Raji (cell line): Measurements from ENCODE around the gene CELF4.

Experiments used
- POLR2A ChIP-seq: IDR thresholded peaks from 2 replicates; pipeline ENCODE4 v1.6.1; 2011; ENCODE audit warnings: low read depth, low read length, control low read depth; ENCODE audit not compliant: insufficient read depth

Gene CELF4

DNA sequence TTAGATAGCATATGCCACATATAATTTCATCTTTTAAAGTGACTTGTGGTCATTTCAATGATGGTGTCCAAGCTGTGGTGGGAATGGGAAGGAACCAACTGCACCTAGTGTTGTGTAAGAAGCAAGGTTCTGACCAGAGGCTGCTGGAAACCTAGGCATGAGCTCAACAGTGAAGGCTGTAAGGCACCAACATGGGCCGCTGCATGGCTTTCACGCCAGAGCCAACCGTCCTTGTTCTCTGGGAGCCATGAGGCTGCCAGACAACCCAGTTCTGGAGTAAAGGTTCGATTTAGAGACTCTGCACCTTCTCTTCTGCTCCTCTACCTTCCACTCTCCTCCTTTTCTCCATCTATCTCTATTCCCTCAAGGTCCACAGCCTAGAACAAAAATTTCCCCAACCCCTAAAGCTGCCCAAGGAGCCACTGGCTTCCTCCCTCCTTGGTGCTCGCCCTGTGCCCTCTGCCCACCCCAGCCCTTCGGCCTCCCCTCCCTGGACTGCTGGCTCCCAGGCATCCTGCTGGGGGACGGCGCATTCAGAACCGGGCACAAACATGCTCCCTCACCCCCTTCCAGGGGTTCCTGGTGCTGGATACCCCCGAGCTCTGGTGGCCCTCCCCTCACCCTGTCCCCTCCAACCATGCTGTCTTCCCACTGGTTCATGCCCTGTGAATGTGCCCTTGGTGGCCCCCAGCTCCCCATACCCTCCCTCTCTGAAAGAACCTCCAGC, 305.1 kb downstream of the CELF4 start:
- TF ChIP-seq POLR2A = no peak

DNA sequence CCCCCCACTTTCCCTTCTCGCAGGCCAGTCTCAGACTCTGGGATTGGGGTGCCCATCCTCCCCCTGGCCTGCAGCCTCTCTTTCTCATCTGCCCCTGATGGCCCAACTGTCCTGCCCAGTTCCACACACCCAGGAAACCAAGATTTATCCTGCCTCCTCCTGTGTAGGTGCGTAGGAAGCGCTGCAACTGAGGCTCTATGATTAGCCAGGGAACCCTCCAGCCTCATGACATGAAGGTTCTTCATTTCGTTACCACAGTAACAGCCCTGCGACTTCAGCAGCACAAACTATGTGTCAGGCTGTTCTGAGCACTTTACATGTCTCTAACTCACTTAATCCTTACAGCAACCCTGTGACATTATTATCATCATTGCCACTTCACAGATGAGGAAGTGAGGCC, 305.9 kb downstream of the CELF4 start:
- TF ChIP-seq POLR2A = no peak

DNA sequence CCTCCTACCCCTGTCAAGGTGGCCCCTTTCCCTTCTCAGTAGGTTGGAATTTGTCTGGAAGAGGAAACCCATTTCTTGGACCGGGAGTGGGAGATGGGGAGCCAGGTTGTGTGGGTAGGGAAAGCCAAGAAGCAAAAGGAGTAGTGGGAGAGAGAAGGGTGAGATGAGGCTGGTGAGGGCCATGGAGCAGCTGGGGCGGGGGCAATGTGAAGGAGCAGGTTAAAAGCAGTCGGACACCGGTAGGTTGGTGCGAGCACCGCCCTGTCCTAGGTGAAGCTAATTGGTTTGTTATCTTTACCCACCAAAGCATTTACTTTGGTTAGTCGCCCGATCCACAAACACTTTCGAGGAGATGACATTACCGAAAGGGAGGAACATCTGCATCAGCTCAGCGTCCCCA, 306.8 kb downstream of the CELF4 start:
- no peak for TF ChIP-seq POLR2A

DNA sequence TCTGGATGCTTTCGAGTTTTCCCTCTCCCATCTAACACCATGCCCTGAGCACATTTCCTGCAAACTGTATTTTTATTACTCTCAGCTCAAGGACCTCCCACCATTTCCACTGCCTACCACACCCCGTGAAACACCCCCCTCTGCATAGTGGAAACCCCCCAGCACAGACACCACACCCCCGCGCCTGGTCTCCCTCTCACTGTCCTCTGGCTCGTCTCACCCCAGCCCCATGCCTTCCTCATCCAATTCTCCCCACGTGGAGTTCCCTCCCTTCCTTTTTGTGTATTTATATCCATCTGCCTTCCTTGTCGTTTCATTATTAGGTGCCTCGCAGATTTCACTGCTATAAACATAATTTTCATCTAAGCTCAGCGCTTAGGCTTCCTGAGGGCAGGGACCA, 307.5 kb downstream of the CELF4 start:
- TF ChIP-seq POLR2A = no peak

DNA sequence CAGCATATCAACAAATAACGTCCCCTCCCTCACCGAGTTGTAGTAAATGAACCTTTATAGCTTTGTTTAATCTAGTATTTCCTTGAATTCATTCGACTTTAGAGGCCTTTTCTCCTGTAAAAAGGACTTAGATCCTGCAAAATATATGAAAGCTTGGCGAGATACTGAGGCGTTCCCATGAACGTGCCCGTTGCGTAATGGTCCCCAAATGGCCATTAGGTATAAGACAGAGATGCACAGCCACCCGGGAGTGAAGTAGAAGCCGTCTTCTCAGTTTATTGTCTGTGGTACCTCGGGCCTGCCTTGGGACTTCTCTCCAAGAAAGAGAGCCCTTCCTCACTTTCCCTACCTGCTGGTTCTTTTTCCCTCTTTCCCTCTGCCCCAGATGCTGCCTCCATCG, 310.6 kb downstream of the CELF4 start:
- TF ChIP-seq POLR2A = no peak

DNA sequence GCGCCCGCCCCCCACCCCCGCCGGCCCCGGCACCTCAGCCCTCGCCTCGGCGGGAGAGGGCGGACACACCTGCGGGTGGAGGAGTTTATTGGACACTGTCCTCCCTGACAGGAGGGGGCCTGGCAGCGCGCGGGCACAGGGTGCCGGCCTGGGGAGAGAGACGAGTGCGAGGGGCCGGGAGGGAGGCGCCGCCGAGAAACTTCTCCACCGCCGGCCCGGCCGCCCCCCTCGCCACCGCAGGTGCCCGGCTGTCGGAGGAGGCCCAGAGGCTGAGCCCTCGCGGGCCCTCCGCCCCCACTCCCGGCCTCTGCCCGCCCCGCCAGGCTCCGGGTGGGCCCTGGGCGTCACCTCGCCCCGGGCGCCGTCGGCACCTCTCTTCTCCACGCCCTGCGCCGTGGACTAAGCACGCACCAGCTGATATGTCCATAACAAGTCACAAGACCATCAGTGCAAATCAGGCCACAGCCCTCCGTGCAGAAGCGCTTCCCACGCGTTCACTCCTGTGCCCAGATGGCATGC, 311.3 kb downstream of the CELF4 start:
- TF ChIP-seq POLR2A = no peak

DNA sequence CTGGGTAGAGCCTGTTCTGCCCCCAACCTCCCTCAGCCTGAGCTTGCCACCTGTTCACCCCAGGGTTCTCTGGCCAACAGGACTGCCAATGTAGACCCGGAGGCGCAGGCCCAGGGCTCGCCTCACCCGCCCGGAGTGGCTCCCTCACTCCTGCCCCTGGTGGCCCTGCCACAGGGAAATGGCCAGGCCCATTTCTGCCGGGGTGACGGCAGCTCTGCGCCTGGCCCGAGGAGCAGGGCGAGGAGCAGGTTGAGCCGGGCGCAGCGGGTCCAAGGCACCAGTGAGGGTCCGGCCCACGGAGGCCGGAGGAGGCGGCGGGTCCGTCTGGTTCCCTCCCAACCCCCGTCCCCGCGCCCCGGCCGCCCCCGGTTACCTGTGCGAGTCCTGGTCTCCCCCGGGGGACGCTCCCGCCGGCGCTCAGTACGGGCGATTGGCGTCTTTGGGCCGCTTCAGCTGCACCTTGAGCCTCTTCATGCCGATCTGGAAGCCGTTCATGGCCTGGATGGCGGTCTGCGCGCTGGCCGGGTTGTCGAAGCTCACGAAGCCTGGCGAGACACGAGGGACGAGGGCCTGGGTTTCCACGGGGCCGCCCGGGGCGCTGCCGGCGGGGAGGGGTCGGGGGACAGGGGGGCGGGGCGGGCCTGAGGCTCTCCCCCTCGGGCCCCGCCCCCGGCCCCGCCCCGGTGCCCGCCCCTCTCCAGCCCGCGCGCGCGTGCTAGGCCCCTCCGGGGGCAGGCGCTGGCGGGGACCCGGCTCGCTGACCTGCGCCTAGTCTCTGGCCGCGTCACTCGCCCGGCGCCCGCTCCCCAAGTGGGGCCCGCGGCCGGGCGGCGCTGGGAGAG, 312.0 kb downstream of the CELF4 start:
- no peak for TF ChIP-seq POLR2A

DNA sequence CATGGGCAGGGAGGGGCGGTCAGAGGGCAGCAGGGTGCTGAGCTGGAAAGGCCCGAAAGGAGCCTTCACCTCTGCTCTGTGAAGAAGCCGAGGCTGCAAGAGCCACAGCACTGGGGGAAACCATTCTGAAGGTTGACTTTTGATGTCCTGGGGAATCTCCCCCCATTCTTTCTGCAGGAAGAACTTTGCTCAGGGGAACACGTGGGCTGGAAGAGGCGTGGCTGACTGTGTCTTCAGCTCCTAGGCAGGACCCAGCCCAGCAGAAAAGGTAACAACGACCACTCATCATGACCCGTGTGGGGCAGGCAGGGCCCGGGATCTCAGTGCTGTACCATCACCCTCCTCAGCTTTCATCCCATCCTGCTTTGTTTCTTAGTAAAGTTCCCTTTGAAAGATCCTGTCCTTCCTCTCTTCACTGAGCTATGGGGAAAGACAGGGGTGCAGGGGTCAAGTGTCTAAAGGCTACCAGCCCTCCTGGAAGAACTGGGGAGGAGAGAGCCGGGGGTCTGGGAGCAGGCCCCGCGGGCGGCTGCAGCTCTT, 312.7 kb downstream of the CELF4 start:
- TF ChIP-seq POLR2A = no peak

DNA sequence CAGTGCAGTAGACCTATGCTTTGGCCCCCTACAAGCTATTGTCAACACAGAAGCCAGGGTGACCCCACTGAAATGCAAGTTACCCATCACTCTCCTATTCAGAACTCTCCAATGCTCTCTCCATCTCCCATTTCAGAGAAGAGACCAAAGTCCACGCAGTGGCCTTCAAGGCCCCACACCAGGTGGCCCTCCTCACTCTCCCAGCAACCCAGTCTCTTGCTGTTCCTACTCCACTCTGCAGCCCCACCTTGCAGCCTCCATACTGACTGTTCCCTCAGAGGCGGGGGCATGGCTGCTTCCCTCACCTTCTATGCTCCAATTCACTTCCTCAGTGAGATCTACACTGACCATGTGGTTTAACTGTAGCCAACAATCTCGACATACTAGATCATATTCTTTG, 313.3 kb downstream of the CELF4 start:
- no peak for TF ChIP-seq POLR2A

DNA sequence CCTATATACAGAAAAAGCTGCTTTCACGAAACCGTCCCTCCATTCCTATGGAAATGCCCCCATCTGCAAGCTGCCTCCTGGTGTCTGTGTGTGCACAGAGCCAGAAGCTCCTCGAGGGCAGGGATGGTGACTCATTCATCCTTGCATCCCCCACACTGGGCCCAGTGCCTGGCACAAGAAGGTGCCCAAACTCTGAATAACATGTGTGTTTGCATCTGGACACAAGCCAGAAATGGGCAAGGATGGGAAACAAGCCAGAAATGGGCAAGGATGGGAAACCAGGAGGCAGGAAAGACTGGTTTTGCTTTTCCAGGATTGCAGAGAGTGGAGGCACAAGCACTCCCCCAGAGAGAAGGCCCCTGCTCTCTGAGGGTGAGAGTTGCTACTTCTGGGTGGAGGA, 313.9 kb downstream of the CELF4 start:
- TF ChIP-seq POLR2A = no peak

DNA sequence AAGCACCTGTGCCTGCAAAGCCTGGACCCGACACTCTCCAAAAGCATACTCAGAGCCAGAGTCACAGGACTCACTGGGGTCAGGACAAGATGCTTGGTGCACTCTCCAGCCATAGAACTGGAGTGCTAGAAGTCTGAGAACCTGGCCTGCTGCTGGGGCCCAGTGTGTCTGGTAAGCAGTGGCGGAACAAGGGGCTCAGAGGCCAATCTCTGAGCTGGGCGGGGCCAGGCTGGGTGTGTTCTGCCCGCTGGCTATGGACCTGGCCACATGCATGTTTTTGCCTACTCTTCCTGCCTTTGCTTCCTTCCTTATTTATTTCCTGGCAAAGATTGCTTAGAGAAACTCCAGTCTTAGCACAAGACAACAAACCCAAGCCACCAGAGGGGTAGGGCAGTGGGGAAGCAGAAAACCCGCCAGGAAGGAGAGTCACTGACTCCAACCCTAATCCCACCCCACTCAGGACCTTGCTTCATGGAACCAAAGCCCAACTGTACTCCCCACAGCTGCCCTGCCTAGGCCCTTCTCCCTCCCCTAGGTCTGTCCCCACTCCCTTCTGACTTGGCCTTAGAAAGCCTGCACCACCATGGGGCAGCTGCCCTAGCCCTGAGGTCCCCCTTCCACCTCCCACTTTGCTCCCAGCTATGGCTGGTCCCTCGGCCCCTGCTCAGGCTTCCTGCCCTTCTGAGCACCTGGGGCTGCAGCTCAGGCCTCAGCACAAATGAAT, 315.5 kb downstream of the CELF4 start:
- TF ChIP-seq POLR2A = no peak

DNA sequence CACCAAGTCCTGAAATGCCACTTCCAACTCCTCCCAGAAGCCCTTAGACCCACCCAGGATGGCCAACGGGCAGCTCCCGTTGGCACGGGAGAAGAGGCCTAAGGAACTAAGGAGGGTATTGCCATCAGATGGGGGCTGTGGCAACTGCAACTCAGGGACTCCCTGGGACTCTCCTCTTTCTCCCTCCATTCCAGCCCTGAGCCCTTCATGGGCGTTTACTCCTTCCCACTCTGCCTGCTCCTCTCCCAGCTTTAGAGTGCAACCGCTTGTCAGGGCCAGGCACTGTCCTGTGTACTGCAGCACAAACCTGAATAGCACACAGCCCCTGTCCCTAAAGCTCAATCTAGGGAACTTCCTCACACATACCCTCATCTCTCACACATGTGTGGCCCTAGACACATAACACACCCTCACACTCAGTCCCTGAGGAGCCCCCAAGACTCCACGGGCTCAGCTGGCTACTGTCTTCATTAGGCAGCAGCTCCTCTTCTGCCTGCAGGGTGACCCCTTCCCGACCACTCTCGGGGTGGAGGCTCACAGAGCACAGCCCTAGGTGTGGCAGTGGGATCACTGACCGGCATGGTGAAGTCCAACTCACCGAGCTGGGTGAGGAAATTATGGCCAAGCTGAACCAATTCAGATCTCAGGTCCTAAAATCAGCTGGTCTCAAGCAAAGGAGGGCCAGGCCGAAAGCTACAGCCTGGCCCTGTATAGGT, 316.3 kb downstream of the CELF4 start:
- TF ChIP-seq POLR2A = no peak

DNA sequence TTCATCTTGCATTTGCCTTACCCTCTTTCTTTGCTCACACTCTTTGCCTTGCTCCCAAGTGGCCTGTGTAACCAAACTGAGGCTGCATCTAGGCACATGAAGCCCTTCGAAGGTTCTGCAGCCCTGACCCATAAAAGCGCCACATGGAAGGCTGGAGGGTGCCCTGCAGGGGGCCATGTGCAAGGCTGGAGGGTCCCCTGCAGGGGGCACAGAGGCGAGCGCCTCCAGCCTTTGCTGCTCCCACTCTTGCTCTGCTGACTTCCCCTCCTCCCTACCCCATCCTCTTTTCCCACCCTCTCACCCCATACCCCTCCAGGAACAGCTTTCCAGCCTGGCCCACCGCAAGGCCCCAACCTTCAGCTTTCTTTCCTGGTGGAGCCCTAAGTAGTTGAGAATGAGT, 317.3 kb downstream of the CELF4 start:
- no peak for TF ChIP-seq POLR2A

DNA sequence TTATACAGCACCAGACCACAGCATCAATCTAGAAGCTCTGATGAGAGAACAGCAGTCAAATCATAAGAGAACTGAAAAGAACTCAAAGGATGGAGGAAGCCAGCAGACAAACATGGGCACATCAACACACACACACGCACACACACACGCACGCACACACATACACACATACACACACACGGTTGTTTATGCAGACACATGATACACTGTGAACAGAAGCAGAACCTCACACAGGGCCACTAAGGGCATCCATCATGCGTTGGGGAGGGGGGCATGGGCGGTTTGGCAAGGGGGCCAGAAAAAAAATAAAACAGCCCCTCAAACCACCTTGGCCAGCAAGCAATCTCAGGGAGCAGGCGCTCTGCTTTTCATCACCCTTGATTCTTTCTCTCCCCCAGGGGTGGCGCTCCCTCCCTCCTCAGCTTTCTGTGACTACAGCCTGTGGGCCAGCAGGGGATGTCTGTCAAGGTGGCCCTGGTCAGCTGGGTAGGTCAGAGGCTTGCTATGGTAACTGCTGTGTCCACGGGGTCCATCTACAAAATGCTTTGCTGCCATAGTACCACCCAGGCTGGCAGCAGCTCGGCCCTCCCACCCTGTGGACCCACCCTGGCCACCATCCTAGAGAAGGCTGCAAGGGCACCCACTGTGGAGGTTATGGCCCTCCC, 318.0 kb downstream of the CELF4 start:
- no peak for TF ChIP-seq POLR2A
